Gastroesophageal sphincter (tissue), 4 donors: ENCODE measurements around the gene CDK11B. TPM values are rescaled to one million over a fixed set of nuclear protein-coding genes. Genes with fewer than 3 reads are reported as not detected.

Experiments used
- ATAC-seq: fragments of 150-250 bp; one replicate; pipeline ENCODE4 v1.9.1; 2016; ENCODE audit warnings: mild to moderate bottlenecking, moderate library complexity
- H3K27ac ChIP-seq, 4 donors: fragments of 200-600 bp; sonication (generic) in 3 of 4; 1 replicate in 3 of 4; 2 replicates in 1 of 4; pipeline ENCODE4 v1.5.1; 2016 to 2019
- H3K27me3 ChIP-seq: fragments of 200-600 bp; sonication (generic); one replicate; pipeline ENCODE4 v1.5.1; 2019
- H3K36me3 ChIP-seq, 2 donors: fragments of 200-600 bp; sonication (generic); one replicate each; pipeline ENCODE4 v1.5.1; 2019; ENCODE audit warnings: control low read depth in 1 of 2
- H3K4me1 ChIP-seq, 3 donors: fragments of 200-600 bp; sonication (generic); 1 replicate in 2 of 3; 2 replicates in 1 of 3; pipeline ENCODE4 v1.5.1; 2016 to 2019; ENCODE audit warnings: control low read depth in 2 of 3
- H3K4me3 ChIP-seq, 2 donors: fragments of 200-600 bp; sonication (generic); one replicate each; pipeline ENCODE4 v1.5.1; 2019; ENCODE audit warnings: mild to moderate bottlenecking in 1 of 2, moderate library complexity in 1 of 2
- H3K9me3 ChIP-seq, 3 donors: fragments of 200-600 bp; sonication (generic); one replicate each; pipeline ENCODE4 v1.5.1; 2017 to 2019; ENCODE audit warnings: control low read depth in 2 of 3
- EP300 ChIP-seq: sonication (generic); formaldehyde crosslinking; IDR thresholded peaks from one replicate; pipeline ENCODE4 v1.6.1; 2017; ENCODE audit warnings: antibody characterized with exemption, mild to moderate bottlenecking
- POLR2A ChIP-seq, 2 donors: fragments of 450-650 bp; IDR thresholded peaks; one replicate each; pipeline ENCODE4 v1.6.1; 2017; ENCODE audit warnings: antibody characterized with exemption in 2 of 2, mild to moderate bottlenecking in 2 of 2, moderate library complexity in 1 of 2
- POLR2AphosphoS5 ChIP-seq: sonication (generic); formaldehyde crosslinking; IDR thresholded peaks from one replicate; pipeline ENCODE4 v1.6.1; 2017; ENCODE audit warnings: antibody characterized with exemption
- WGBS, 2 donors: methylation state at CpG; one replicate each; pipeline ENCODE4 v1.1.5; 2018; ENCODE audit warnings: low coverage in 1 of 2; 5-methylcytosine and 5-hydroxymethylcytosine counted together
- total RNA-seq, 4 donors: library from RNA; depleted of rRNA; stranded (reverse); fragments of >200 nt; gene quantifications; one replicate each; pipeline ENCODE4 v1.1.0, GENCODE V29; 2016
- TF ChIP-seq, protein P1 (sequence below), 4 experiments: fragments of 200-600 bp in 2 of 4; fragments of 450-650 bp in 2 of 4; sonication (generic) in 1 of 4; IDR thresholded peaks; one replicate each; pipeline ENCODE4 v1.5.1; 2017 to 2019; ENCODE audit warnings: antibody characterized with exemption in 4 of 4, mild to moderate bottlenecking in 2 of 4, moderate library complexity in 2 of 4

The CDK11B gene
- total RNA-seq, 4 donors from 2014 or later: 19.2 to 59.3 (median 25.4) TPM

DNA sequence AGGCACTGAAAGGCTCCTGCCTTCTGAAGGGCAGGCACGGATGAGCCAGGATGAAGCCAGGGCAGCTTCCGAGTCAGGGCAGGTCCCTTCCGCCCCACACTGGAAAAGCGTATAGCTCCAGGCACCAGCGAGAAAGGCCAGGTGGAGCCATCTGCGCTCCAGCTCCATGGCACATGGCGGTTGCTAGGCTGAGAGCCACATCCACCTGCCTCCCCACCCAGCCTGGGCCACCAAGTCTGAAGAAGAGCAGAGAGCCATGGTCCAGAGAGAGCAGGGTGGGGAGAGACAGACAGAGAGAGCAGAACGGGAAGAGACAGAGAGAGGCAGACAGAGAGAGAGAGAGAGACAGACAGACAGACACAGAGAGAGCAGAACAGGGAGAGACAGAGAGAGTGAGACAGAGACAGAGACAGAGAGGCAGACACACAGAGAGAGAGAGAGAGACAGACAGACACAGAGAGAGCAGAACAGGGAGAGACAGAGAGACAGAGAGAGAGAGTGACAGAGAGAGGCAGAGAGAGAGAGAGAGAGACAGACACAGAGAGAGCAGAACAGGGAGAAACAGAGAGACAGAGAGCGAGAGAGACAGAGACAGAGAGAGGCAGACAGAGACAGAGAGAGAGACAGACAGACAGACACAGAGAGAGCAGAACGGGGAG, 64.1 kb downstream of the CDK11B start:
- peaks cover 0 to 20% (median 6%) of the 10 kb centered on the region in 3 donors for H3K4me1 ChIP-seq
- TF ChIP-seq POLR2AphosphoS5 (no peak), POLR2A (IDR thresholded peaks at IDR 0.05) (no peak), EP300 (no peak)
- TF ChIP-seq, protein P1, sequence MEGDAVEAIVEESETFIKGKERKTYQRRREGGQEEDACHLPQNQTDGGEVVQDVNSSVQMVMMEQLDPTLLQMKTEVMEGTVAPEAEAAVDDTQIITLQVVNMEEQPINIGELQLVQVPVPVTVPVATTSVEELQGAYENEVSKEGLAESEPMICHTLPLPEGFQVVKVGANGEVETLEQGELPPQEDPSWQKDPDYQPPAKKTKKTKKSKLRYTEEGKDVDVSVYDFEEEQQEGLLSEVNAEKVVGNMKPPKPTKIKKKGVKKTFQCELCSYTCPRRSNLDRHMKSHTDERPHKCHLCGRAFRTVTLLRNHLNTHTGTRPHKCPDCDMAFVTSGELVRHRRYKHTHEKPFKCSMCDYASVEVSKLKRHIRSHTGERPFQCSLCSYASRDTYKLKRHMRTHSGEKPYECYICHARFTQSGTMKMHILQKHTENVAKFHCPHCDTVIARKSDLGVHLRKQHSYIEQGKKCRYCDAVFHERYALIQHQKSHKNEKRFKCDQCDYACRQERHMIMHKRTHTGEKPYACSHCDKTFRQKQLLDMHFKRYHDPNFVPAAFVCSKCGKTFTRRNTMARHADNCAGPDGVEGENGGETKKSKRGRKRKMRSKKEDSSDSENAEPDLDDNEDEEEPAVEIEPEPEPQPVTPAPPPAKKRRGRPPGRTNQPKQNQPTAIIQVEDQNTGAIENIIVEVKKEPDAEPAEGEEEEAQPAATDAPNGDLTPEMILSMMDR (IDR thresholded peaks at IDR 0.05): no peak
- H3K9me3 ChIP-seq: no peaks in the 10 kb centered on the region
- H3K4me3 ChIP-seq: no peak overlapping the region
- H3K27ac ChIP-seq: no peak overlapping the region
- H3K27me3 ChIP-seq: peaks cover 46% of the 10 kb centered on the region
- H3K36me3 ChIP-seq: no peaks in the 10 kb centered on the region
- WGBS, 2 donors: 59 to 60% methylated on average over 3 of the region's 10 CpGs
- ATAC-seq: no peak

DNA sequence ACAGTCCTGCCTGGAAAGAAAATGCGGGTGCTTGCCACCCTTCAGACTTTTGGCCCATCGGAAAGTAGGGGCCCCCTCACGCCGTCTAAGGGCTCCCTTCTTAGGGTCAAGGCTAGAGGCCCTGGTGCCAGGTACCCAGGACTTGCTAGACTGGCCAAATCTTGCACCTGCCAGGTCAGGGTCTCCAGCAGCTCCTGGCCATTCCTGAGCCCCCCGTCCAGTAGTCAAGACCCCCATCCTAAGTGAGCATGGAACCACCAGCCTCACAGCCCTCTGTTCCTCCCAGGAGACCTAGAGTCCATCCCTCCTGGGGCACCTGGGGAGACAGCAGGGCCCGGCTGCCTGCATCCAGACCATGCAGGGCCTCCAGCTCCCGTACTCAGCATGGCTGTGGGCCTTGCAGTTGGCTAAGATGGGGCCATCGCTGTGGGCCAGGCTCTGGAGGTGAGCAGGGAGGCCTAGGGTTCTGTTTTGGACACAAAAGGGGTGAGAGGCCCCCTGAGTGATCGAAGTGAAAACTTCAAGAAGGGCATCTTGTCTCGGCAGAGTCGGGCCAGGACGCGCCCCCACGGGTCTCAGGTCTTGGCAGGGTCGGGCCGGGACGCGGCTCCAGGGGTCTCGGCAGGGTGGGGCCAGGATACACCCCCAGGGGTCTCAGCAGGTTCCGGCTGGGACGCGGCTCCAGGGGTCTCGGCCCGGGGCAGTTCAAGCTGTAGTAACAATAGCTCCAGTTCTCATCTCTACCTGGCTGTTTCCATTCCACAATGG, 64.8 kb downstream of the CDK11B start:
- WGBS, 2 donors: 79% methylated on average over 3 of the region's 24 CpGs; no CpG with 5 or more reads in 1 of the 2 donors
- Histone ChIP-seq H3K27me3 (peaks cover 46% of the 10 kb centered on the region), H3K36me3 (no peaks in the 10 kb centered on the region), H3K4me1 (peaks cover 0 to 14% (median 2%) of the 10 kb centered on the region in 3 donors), H3K27ac (no peak overlapping the region), H3K4me3 (no peak overlapping the region), H3K9me3 (no peaks in the 10 kb centered on the region)
- ATAC-seq: no peak
- no peak for TF ChIP-seq POLR2A (IDR thresholded peaks at IDR 0.05)
- no peak for TF ChIP-seq EP300

DNA sequence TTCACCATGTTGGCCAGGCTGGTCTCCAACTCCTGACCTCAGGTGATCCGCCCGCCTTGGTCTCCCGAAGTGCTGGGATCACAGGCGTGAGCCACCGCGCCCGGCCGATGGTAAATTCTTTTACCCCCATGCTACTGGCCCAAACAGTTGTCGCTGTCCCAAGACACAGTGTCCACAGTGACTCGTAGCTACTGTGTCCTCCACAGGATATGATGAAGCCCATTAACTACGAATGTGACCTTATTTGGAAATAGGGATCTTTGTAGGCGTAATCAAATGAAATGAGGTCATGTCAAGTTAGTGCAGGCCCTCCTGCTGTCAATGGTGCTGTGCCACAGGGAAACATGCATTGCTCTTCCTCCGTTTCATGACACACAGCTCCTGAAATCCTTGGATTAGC, 67.4 kb downstream of the CDK11B start:
- H3K27ac ChIP-seq: no peak overlapping the region
- no peaks in the 10 kb centered on the region for H3K36me3 ChIP-seq
- no peaks in the 10 kb centered on the region for H3K4me1 ChIP-seq
- WGBS, 2 donors: 84% methylated on average over 4 of the region's 13 CpGs; no CpG with 5 or more reads in 1 of the 2 donors
- peaks cover 46% of the 10 kb centered on the region for H3K27me3 ChIP-seq
- TF ChIP-seq POLR2A (IDR thresholded peaks at IDR 0.05) (no peak), EP300 (no peak), POLR2AphosphoS5 (no peak)
- TF ChIP-seq, protein P1 (IDR thresholded peaks at IDR 0.05): no peak
- H3K9me3 ChIP-seq: no peaks in the 10 kb centered on the region
- ATAC-seq: no peak
- no peak overlapping the region for H3K4me3 ChIP-seq

Other genes with a start within 250 kb of the CDK11B start
- gene ANKRD65, start 237.7 kb downstream of the CDK11B start, total RNA-seq: 10 to 100 TPM in 2 of 4 donors, 1 to 10 TPM in 2; 8.7 to 16.9 (median 10.3) TPM
- gene VWA1, start 223.3 kb downstream of the CDK11B start, total RNA-seq: 100 to 1,000 TPM in 2 of 4 donors, 10 to 100 TPM in 2; 59.8 to 137 (median 96.4) TPM
- gene ATAD3C, start 209.3 kb downstream of the CDK11B start, total RNA-seq: 1 to 10 TPM in 1 of 4 donors, under 1 TPM in 2, not detected in 1; 0.47 to 1.1 (median 0.94) TPM
- 10 to 100 TPM in 2 of 4 donors, 1 to 10 TPM in 2; 4.1 to 17.9 (median 12.1) TPM for gene ATAD3B, start 187.2 kb downstream of the CDK11B start, total RNA-seq
- gene ATAD3A, start 146.8 kb downstream of the CDK11B start, total RNA-seq: 10 to 100 TPM; 14.9 to 32.9 (median 19.1) TPM
- gene TMEM240, start 118.4 kb downstream of the CDK11B start, total RNA-seq: 10 to 100 TPM; 12.0 to 18.1 (median 14.4) TPM
- gene SSU72, start 84.1 kb downstream of the CDK11B start, total RNA-seq: 100 to 1,000 TPM in 2 of 4 donors, 10 to 100 TPM in 2; 90.5 to 109 (median 98.9) TPM
- under 1 TPM in 2 of 4 donors, not detected in 2; 0.54 TPM for gene FNDC10, start 58.9 kb downstream of the CDK11B start, total RNA-seq
- gene MIB2, start 43.5 kb downstream of the CDK11B start, total RNA-seq: 10 to 100 TPM; 51.4 to 85.3 (median 69.3) TPM
- 10 to 100 TPM in 2 of 4 donors, 1 to 10 TPM in 2; 5.5 to 27.2 (median 9.4) TPM for gene MMP23B, start 26.8 kb downstream of the CDK11B start, total RNA-seq
- gene SLC35E2B, start 33.8 kb upstream of the CDK11B start, total RNA-seq: 10 to 100 TPM; 18.7 to 56.9 (median 37.9) TPM
- 10 to 100 TPM; 10.8 to 53.4 (median 23.8) TPM for gene CDK11A, start 65.4 kb upstream of the CDK11B start, total RNA-seq
- 10 to 100 TPM; 69.8 to 82.5 (median 73.8) TPM for gene NADK, start 119.5 kb upstream of the CDK11B start, total RNA-seq
- 100 to 1,000 TPM; 129 to 175 (median 136) TPM for gene GNB1, start 232.1 kb upstream of the CDK11B start, total RNA-seq